SH-SY5Y (cell line): ENCODE results near the gene PROM1.

Experiments used
- GATA2 ChIP-seq: IDR thresholded peaks from 2 replicates; pipeline ENCODE4 v1.6.1; 2011; ENCODE audit warnings: mild to moderate bottlenecking, low read depth, low read length
- GATA3 ChIP-seq: IDR thresholded peaks from 2 replicates; pipeline ENCODE4 v1.6.1; 2011; ENCODE audit warnings: low read depth, mild to moderate bottlenecking, low read length, moderate library complexity

DNA sequence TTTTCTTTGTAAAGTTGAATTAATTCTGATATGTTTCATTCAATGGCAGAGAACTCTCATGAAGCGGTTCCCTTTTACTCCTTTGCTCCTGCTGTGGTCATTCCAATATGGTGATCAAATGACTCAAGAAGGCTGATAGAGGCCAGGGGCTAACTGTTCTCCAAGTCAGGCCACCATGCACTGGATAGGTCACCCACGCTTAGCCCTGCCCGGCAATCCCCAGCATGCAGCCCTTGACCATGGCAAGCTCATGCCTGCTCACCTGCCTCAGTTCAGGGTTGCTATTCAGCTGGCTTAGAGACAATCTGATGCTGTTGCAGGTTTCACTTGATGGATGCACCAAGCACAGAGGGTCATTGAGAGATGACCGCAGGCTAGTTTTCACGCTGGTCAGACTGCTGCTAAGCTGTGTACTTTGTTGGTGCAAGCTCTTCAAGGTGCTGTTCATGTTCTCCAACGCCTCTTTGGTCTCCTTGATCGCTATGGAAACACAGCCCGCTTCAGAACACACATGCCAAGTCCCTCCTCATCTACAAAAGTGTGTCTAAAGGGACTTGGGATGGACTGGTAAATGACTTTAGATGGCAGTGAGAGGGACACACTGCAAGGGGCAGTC, 65.7 kb downstream of the PROM1 start:
- no peak for TF ChIP-seq GATA2
- no peak for TF ChIP-seq GATA3
